ENCODE data around the gene KDM4C.

DNA sequence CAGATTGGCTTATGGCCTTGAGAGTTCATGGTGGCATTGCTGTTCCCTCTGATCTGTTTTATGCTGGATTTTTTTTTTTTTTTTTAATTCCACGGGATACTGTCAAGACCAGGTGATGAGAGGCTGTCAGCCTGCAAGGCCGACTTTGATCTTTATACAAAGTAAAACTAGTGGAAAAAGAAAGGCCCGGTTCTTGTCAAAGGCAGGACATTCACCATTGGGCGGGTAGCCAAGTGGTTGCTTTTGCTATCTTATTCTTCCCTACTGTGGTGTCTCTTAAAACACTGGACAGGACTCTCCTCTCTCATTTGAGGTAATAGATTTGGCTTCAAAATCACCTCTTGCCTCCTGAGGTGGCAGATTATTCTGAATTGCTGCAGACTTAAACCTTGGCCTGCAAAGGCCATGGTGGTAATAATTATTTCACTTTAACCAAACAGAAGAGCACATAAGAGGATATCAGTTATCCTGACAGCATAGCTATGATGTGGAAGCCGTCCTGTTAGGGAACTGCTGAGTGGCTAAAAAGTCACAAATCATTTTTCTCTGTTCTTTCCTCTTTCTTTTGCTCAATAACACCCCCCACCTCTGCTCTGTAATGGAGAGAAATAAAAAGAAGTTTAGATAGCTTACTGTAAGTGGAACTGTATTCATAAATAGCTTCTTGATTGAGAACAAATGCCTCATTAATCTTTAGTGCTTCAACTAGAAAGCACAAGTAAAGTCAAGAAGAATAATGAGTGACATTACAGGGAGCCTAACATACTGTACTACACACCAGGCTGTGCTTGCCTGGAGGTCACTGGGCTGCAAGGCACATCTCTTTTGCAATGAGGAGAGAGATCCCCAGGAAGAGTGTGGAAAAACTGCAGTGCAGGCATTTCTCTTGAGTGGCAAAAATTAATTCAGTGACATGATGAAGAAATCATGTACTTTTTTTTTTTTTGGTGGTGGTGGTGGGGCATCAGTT lies 275.6 kb downstream of the KDM4C start:
- TF ChIP-seq POLR2AphosphoS5 (IDR thresholded peaks at IDR 0.05; ENCODE audit: borderline replicate concordance, low read depth, low read length) = no peak
- TF ChIP-seq EZH2 (IDR thresholded peaks at IDR 0.05) = no peak
- TF ChIP-seq FOXP2 (optimal IDR thresholded peaks at IDR 0.05; ENCODE audit: control extremely low read depth, extremely low read length, insufficient read depth) = no peak

Data from SK-N-MC (cell line).